ENCODE measurements around the gene AGAP3.
"Not testable (repeated sequence)": the region's sequence is repeated elsewhere in the genome, so short reads cannot be mapped to it uniquely, and the experiment has no call there.

Gene AGAP3

GRCh38 chr7:151085691-151086620, at the start of gene AGAP3:
AGAP3 (plus strand) TSS chr7:151086475; CDS start chr7:151086742, 267 bp downstream.
- peak; percentile 91 for DNase-seq

GRCh38 chr7:151038951-151039849, 47.1 kb upstream of the AGAP3 start:
- DNase-seq: peak; percentile 36

- DNase-seq: no peak
These were observed 46.3 kb upstream of the AGAP3 start for GRCh38 chr7:151039850-151040548.

GRCh38 chr7:151040616-151041375, 45.5 kb upstream of the AGAP3 start:
- no peak for DNase-seq

GRCh38 chr7:151043449-151043848, 42.8 kb upstream of the AGAP3 start:
- not testable (repeated sequence) for DNase-seq

- DNase-seq: no peak
These were observed 42.3 kb upstream of the AGAP3 start for GRCh38 chr7:151043959-151044358.

- DNase-seq: no peak
These were observed 41.0 kb upstream of the AGAP3 start for GRCh38 chr7:151045262-151045661.

GRCh38 chr7:151045967-151046366, 40.3 kb upstream of the AGAP3 start:
- DNase-seq: no peak

GRCh38 chr7:151046603-151047573, 39.4 kb upstream of the AGAP3 start:
- no peak for DNase-seq

GRCh38 chr7:151047976-151048815, 38.1 kb upstream of the AGAP3 start, which contains the start of gene ASIC3:
ASIC3 (plus strand) TSS chr7:151048531; CDS start chr7:151048886, 355 bp downstream.
- no peak for DNase-seq

- DNase-seq: no peak
These were observed 37.3 kb upstream of the AGAP3 start for GRCh38 chr7:151048911-151049463.

GRCh38 chr7:151051108-151051507, 35.2 kb upstream of the AGAP3 start:
- peak; percentile 55 for DNase-seq

GRCh38 chr7:151053096-151053495, 33.2 kb upstream of the AGAP3 start:
- DNase-seq: no peak

- no peak for DNase-seq
These were observed 32.5 kb upstream of the AGAP3 start for GRCh38 chr7:151053751-151054150.

- DNase-seq: no peak
These were observed 30.0 kb upstream of the AGAP3 start for GRCh38 chr7:151056283-151056665.

- DNase-seq: no peak
These were observed 29.4 kb upstream of the AGAP3 start for GRCh38 chr7:151056666-151057505.

- peak; percentile 72 for DNase-seq
These were observed 28.7 kb upstream of the AGAP3 start, which contains the start of gene CDK5 for GRCh38 chr7:151057506-151057988. CDK5 (minus strand) TSS chr7:151057897; CDS start chr7:151057848, 49 bp downstream.

All from NCI-H146 (cell line).